ENCODE data around the gene BCAS4. TPM values are rescaled to one million over a fixed set of nuclear protein-coding genes. Genes with fewer than 3 reads are reported as not detected.
A peak's percentile ranks its signal among the peaks of the same experiment; 100 is the strongest.

The BCAS4 gene
- total and polyA plus RNA-seq, 8 donors = under 0.01 to 7.2 (median 2.2) TPM; not detected in 1

DNA sequence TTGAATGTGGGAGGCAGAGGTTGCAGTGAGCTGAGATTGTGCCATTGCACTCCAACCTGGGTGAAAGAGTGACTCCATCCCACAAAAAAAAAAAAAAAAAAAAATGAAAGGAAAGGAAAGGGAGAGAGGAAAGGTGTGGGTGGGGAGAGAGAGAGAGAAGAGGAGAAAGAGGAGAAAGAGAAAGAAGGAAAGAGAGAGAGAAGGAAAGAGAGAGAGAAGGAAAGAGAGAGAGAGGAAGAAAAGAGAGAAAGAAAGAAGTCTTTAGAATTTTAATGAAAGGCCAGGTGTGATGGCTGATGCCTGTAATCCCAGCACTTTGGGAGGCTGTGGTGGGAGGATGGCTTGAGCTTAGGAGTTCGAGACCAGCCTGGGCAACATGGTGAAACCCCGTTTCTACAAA lies 7.7 kb upstream of the BCAS4 start:
- no peak for DNase-seq
- no peak overlapping the region for H3K4me3 ChIP-seq
- no peak overlapping the region for H3K27ac ChIP-seq
- WGBS, 5 donors = 77 to 100% (median 95%) methylated on average over 2 of the region's 2 CpGs
- TF ChIP-seq EP300 (IDR thresholded peaks at IDR 0.05) (no peak), POLR2AphosphoS5 (IDR thresholded peaks at IDR 0.05) (no peak), POLR2A (IDR thresholded peaks at IDR 0.05) (no peak)
- TF ChIP-seq, protein P1, sequence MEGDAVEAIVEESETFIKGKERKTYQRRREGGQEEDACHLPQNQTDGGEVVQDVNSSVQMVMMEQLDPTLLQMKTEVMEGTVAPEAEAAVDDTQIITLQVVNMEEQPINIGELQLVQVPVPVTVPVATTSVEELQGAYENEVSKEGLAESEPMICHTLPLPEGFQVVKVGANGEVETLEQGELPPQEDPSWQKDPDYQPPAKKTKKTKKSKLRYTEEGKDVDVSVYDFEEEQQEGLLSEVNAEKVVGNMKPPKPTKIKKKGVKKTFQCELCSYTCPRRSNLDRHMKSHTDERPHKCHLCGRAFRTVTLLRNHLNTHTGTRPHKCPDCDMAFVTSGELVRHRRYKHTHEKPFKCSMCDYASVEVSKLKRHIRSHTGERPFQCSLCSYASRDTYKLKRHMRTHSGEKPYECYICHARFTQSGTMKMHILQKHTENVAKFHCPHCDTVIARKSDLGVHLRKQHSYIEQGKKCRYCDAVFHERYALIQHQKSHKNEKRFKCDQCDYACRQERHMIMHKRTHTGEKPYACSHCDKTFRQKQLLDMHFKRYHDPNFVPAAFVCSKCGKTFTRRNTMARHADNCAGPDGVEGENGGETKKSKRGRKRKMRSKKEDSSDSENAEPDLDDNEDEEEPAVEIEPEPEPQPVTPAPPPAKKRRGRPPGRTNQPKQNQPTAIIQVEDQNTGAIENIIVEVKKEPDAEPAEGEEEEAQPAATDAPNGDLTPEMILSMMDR (IDR thresholded peaks at IDR 0.05) = no peak
- intact Hi-C loops (cut with DNase I; ENCODE audit: low total_unique reads) = no loop called here
- no peaks in the 10 kb centered on the region for H3K27me3 ChIP-seq
- no peaks in the 10 kb centered on the region for H3K36me3 ChIP-seq
- peaks cover 10 to 33% (median 15%) of the 10 kb centered on the region in 4 donors for H3K4me1 ChIP-seq
- H3K9me3 ChIP-seq = no peaks in the 10 kb centered on the region

DNA sequence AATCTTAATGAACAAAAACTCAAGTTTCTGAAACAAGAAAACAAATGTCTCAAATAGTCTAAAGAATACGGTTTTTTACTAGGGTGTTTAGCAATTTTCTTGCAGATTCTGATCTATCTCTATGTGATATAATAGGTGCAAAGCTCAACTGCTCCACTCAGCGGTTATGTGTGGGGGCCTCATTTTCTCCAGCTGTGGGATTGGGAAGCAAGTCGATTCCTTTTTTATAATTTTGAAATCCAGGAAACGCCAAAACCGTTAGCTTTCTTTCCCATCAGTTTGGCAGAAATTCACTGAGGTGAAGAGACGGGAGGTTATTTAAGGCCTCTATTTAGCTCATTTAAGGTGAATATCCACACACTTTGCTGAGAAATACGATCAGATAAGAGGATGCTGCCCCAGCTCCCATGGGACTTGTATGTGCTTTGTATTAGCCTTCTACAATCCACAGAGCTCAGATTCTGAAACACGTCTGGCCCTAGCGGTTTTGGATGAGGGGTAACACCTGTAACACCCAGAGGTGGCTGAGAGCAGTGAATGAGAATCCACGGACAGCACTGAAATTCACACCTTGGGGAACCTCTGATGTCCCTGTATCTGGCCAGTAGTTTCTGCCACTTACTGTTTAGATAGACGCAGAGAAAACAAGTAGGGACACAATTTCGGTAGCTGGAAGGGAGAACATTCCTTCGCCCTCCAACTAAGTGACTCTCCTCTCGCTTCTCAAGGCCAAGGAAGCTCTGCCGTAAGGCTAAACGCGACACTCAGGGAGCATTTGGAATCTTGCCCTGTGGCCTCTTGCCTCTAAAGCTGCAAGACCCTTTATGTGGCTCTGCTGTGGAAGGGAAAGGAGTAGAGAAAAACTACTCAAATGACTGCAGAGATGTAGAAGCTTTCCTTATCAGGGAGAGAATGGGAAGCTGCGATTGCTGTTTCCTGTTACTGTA lies 6.5 kb upstream of the BCAS4 start:
- DNase-seq = peak in 1 of 2 donors; percentile 78
- intact Hi-C loops (cut with DNase I; ENCODE audit: low total_unique reads) = no loop called here
- no peaks in the 10 kb centered on the region for H3K9me3 ChIP-seq
- no peak overlapping the region for H3K4me3 ChIP-seq
- WGBS, 5 donors = 54 to 60% (median 56%) methylated on average over 18 of the region's 18 CpGs
- peaks cover 10 to 44% (median 15%) of the 10 kb centered on the region in 4 donors for H3K4me1 ChIP-seq
- H3K27me3 ChIP-seq = no peaks in the 10 kb centered on the region
- H3K27ac ChIP-seq = peak overlapping the region in 4 of 5 donors; percentile 10 to 60 (median 30)
- no peaks in the 10 kb centered on the region for H3K36me3 ChIP-seq
- TF ChIP-seq EP300 (IDR thresholded peaks at IDR 0.05) (no peak), POLR2A (IDR thresholded peaks at IDR 0.05) (no peak), POLR2AphosphoS5 (IDR thresholded peaks at IDR 0.05) (no peak)
- TF ChIP-seq, protein P1 (IDR thresholded peaks at IDR 0.05) = peak in 4 of 7 experiments; percentile 6 to 44 (median 26)

DNA sequence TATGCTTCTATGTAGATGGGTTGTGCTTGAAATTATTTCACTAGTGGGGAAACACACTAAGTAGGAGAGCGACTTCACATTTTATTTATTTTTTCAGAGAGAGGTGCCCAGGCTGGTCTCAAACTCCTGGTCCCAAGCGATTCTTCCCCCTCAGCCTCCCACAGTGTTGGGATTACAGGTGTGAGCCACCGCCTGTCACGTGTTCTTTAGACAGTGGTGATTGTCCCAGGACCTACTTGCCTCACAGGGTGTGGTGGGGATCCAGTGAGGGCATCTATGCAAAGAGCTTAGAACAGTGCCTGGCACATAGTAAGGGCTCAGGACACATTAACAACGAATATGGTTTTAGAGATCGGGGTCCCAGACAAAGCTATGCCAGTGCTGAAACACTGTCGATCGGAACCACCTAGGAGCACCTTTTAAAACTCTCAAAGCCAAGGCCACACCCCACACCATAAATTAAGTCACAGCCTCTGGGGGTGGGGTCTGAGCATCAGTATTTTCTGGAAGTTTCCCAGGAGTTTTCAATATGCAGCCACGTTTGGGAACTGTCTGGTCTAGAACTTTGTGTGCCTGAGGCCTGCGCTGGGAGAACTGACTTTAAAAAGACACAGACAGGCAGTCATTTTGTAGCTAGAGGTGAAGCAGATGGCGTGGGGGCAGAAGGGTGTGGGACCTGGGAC lies 4.8 kb upstream of the BCAS4 start:
- WGBS, 5 donors = 61 to 74% (median 68%) methylated on average over 11 of the region's 11 CpGs
- intact Hi-C loops (cut with DNase I; ENCODE audit: low total_unique reads) = no loop called here
- H3K27ac ChIP-seq = peak overlapping the region; percentile 67 to 85 (median 80)
- no peak for DNase-seq
- TF ChIP-seq, protein P1 (IDR thresholded peaks at IDR 0.05) = no peak
- no peak for TF ChIP-seq POLR2A (IDR thresholded peaks at IDR 0.05)
- peak; percentile 73 for TF ChIP-seq EP300 (IDR thresholded peaks at IDR 0.05)
- no peak for TF ChIP-seq POLR2AphosphoS5 (IDR thresholded peaks at IDR 0.05)
- peaks cover 18 to 57% (median 26%) of the 10 kb centered on the region in 4 donors for H3K4me1 ChIP-seq
- H3K27me3 ChIP-seq = no peaks in the 10 kb centered on the region
- no peaks in the 10 kb centered on the region for H3K9me3 ChIP-seq
- H3K36me3 ChIP-seq = no peaks in the 10 kb centered on the region
- no peak overlapping the region for H3K4me3 ChIP-seq

DNA sequence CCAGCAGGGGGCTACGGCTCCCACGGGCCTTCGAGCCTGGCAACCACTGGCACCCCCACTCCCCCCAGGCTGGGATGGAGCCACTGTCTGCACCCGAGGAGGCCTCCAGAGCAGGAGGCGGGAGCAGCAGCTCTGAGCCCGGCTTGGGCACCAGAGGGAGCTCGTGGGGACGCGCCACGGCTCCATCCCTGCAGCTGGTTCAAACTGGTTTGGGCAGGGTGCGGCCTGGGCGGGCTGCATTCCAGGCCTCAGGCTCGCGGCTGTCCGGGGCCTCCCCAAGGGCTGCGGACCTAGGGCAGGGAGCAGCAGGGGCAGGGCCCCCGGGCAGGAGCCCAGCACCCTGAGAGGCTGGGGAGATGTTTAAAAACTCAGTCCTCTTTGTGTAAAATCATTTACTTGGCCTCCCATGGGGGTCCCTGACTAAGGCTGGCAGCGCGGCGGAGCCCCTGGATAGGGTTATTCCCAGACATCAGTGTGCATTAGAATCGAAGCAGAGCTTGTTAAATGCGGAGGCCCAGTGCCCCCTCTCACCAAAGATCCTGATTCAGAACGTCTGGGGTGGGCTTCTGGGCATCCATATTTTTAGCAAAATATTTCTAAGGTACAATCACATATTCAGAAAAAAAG lies 4.1 kb upstream of the BCAS4 start:
- TF ChIP-seq EP300 (IDR thresholded peaks at IDR 0.05) (peak; percentile 4), POLR2AphosphoS5 (IDR thresholded peaks at IDR 0.05) (peak; percentile 52 to 92 (median 71)), POLR2A (IDR thresholded peaks at IDR 0.05) (no peak)
- TF ChIP-seq, protein P1 (IDR thresholded peaks at IDR 0.05) = peak in 5 of 7 experiments; percentile 66 to 82 (median 69)
- Histone ChIP-seq H3K4me1 (peaks cover 18 to 64% (median 32%) of the 10 kb centered on the region in 4 donors), H3K36me3 (no peaks in the 10 kb centered on the region), H3K27ac (peak overlapping the region; percentile 67 to 85 (median 80)), H3K27me3 (no peaks in the 10 kb centered on the region), H3K4me3 (peak overlapping the region in 3 of 4 donors; percentile 3 to 29 (median 17)), H3K9me3 (no peaks in the 10 kb centered on the region)
- peak; percentile 94 to 98 for DNase-seq
- 7 to 20% (median 8%) methylated on average over 12 to 23 of the region's 23 CpGs for WGBS, 5 donors
- intact Hi-C loops (cut with DNase I; ENCODE audit: low total_unique reads) = no loop called here
